HG03064 (cell line): Measurements from ENCODE around the gene CRNN.

Source experiments
- ATAC-seq: cut with Tn5 transposase; IDR thresholded peaks from one replicate; pipeline ENCODE4 v1.9.1; 2021; ENCODE audit warnings: low read depth; ENCODE audit not compliant: unreplicated experiment

The CRNN gene

GRCh38 chr1:152426731-152427130 lies 12.7 kb upstream of the CRNN start:
- ATAC-seq: no peak

DNA sequence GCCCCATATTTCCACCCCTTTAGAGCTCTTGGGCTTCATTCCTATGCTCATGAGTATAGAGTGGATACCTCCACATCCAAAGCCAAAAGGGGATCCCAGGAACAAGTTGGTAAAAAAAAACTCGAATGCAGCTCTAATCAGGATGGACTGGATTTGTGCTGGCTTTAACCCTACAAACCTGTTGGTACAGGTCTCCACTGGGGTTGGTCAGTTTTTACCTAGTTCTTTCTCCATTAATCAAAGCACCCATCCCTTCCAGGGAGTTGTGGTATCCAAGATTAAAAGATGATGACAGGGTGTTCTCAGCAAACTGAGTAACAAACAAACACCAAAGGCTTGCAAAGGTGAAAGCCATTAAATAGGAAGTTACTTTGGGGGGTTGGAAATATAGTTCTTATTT lies 5.9 kb upstream of the CRNN start:
- ATAC-seq: no peak

DNA sequence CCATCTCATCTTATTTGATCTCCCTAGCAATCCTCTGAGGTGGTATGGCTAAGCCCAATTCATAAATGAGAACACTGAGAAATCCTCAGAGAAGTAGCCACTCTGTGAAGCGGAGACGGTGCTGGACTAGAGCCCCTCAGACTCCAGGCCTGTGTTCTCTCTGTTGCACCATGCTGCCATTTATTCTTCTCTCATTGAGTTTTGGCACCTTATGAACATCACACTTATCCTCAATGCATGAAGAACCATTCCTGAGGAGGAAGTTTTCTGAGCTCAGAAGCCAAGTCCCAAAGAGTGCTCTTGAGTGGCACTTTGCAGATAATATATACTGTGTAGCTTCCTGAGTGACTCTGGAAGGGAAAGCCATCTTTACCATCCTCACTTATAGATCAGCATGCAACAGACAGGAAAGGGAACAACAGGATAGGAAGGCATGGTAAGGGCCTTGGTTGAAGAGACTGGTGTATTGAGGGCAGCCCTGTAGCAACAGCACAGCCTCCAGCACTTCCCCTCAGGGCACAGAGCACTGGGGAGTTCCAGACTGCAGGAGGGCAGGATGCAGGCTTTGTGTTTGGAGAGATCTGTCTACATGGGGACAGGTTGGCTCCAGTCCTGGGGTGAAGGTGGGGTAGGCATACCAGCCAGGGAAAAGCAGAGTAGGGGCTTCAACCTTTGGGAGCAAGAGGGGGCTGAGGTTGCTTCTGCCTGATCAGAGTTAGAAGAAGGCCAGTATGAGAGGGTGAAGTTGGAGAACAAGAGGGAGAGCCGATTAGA lies 1.6 kb upstream of the CRNN start:
- ATAC-seq: no peak

DNA sequence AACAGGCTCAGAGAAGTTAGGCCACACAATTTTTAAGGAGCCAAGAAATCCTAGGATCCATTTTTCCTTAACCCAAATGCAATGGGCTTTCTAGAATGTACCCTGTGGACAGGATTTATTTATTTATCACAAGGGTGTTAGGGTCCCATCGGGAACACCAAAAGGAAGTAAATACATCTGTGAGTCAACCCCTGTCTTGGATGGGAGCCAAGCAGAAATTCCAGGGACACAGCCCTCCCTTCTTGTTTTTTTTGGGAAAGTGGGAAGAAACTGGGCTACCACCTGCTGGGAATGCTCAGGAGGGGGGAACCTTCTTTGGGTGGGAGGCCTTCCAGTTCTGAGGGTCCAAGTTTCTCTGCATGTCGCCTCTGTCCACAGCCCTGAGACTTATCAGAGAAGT lies 1.3 kb downstream of the CRNN start:
- no peak for ATAC-seq

GRCh38 chr1:152411134-152411533 lies 2.9 kb downstream of the CRNN start:
- no peak for ATAC-seq

DNA sequence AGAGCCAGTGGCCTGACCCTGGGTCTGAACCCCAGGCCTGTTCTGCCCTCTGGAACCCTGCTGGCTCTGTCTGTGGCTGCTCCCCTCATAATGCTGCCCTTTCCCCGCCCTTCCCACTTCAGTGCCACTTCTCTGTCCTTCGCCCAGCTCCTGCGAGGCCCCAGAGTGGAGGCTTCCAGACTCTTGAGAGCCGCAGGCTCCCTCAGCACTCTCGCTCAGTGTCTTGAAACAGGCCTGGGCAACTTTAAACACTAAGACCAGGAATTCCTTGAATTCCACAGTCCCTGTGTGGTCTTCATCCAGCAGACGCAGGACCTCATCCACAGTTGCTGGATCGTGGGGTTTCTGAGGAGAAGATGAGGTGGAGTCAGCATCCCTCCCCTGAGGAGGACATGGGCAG lies 3.5 kb downstream of the CRNN start:
- ATAC-seq: no peak

DNA sequence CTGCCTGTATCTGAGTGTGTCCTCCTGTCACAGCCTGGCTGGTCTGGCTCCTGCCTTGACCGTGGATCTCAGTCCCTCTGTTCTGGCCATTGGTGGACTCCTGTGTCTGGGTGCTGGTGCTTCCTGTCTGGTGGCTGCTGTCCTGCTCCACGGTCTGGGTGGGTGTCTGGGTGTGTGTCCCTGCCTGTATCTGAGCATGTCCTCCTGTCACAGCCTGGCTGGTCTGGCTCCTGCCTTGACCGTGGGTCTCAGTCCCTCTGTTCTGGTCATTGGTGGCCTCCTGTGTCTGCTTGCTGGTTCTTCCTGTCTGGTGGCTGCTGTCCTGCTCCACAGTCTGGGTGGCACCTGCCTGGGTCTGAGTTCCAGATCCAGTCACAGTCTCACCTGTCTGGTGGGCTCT lies 4.0 kb downstream of the CRNN start:
- no peak for ATAC-seq

DNA sequence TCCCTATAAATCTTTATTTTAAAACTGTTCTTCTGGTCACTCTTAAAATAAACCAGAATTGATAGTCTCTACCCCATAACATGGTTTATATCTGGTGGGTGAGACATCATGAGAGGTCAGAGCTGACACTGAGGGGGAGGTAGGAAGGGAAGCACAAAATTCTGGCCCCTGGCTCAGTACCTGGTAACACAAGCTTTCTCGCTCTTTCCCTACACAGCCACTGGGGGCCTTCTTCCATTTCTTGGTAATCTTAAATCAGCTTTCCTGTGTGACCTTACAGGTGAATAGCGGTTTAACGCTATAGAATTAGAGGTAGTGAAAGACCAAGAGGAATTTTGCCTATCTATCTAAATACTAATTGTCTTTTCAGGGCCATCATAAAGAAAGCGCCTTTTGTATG lies 5.4 kb downstream of the CRNN start:
- no peak for ATAC-seq

GRCh38 chr1:152398812-152399698 lies 15.0 kb downstream of the CRNN start:
- no peak for ATAC-seq

GRCh38 chr1:152397474-152397873 lies 16.6 kb downstream of the CRNN start:
- ATAC-seq: no peak

- ATAC-seq: no peak
Observed at GRCh38 chr1:152394151-152394550, 19.9 kb downstream of the CRNN start.

- no peak for ATAC-seq
Observed at GRCh38 chr1:152392909-152393308, 21.2 kb downstream of the CRNN start.

- ATAC-seq: no peak
Observed at GRCh38 chr1:152388889-152389288, 25.2 kb downstream of the CRNN start.

DNA sequence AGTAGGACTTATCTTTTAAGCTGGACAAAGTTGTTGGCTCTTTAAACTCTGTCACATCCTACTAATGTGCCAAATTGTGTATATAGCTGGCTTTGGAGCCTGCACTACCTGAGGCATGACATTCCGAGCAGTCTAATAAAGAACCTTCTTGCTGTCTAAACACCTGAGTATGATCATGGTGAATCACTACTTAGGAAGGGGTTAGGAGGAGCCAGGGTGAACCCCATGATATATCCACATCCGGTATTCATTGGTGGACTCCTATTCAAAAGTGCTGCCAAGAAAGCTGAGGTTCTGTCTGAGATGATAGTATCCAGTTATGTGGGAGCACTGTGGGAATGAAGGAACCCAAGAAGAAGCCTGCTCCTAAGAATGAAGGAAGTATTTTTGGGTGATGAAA lies 27.1 kb downstream of the CRNN start:
- no peak for ATAC-seq

- ATAC-seq: no peak
Observed at GRCh38 chr1:152380932-152381331, 33.1 kb downstream of the CRNN start.

- no peak for ATAC-seq
Observed at GRCh38 chr1:152374451-152374850, 39.6 kb downstream of the CRNN start.

- no peak for ATAC-seq
Observed at GRCh38 chr1:152372672-152373071, 41.4 kb downstream of the CRNN start.

DNA sequence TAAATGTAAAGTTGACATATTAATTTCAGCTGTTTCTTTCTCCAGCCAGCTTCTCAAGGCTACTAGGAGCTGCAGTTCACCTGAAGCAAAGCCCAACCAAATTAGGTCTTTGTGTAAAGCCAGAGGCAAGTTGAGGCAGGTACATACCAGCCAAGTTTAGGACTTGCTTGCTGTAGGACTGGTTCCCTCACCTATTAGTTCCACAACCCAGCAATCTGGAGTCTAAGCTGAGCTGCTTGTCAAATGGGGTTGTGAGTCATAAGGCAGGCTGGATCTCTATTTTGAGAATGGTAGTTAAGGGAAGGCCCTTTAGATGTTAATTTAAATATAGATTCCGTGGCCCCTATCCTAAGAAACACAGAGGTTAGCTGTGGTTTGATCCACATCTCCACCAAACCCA lies 46.6 kb downstream of the CRNN start:
- no peak for ATAC-seq

DNA sequence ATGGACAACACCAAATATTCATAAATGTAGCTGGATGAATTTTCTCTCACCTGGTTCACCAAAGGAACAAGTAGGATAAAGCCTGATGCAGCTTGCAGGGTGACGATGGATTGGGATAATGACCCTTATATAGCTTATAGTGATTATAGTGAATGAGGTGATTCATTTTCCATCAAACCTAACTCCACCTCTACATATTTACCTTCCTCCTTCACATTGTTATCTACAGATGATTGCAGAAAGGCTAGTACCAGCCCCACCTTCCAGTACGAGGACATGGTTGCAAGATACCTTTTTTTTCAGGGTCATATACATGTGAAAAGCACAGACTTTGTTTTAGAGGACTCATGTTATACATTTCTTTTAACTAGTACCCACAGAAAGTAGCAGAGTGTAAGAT lies 54.2 kb downstream of the CRNN start, which contains the start of gene FLG2:
FLG2 (minus strand) TSS at position 101 of the 400 bp plus-strand sequence. CDS start 1,122 bp downstream, outside the sequence.
- no peak for ATAC-seq
